Activated naive CD4-positive, alpha-beta T cell treated with anti-CD3 and anti-CD28 coated beads, Interleukin-2, amount 50 U/mL, for 24 hours (primary cell): ENCODE data around the gene ANKRD63.

ENCODE experiments used
- H3K27ac Mint-ChIP-seq: one replicate; pipeline ENCODE4 v1.8.0; 2021; ENCODE audit warnings: mild to moderate bottlenecking, mixed read lengths
- H3K27me3 Mint-ChIP-seq: one replicate; pipeline ENCODE4 v1.8.0; 2021; ENCODE audit warnings: mixed read lengths
- H3K36me3 Mint-ChIP-seq: one replicate; pipeline ENCODE4 v1.8.0; 2021; ENCODE audit warnings: mixed read lengths
- H3K4me1 Mint-ChIP-seq: one replicate; pipeline ENCODE4 v1.8.0; 2021; ENCODE audit warnings: mixed read lengths
- H3K4me3 Mint-ChIP-seq: one replicate; pipeline ENCODE4 v1.8.0; 2021; ENCODE audit warnings: mild to moderate bottlenecking, mixed read lengths
- H3K9me3 Mint-ChIP-seq: one replicate; pipeline ENCODE4 v1.8.0; 2021; ENCODE audit warnings: mixed read lengths

Gene ANKRD63

GRCh38 chr15:40290918-40291574 is 8.2 kb upstream of the ANKRD63 start:
- no peaks in the 10 kb centered on the region for H3K9me3 Mint-ChIP-seq
- H3K27ac Mint-ChIP-seq = no peak overlapping the region
- peaks cover 3% of the 10 kb centered on the region for H3K4me1 Mint-ChIP-seq
- peaks cover 4% of the 10 kb centered on the region for H3K36me3 Mint-ChIP-seq
- no peak overlapping the region for H3K4me3 Mint-ChIP-seq
- H3K27me3 Mint-ChIP-seq = no peaks in the 10 kb centered on the region

- no peak overlapping the region for H3K4me3 Mint-ChIP-seq
- H3K27ac Mint-ChIP-seq = no peak overlapping the region
- H3K4me1 Mint-ChIP-seq = peaks cover 3% of the 10 kb centered on the region
- no peaks in the 10 kb centered on the region for H3K27me3 Mint-ChIP-seq
- peaks cover 4% of the 10 kb centered on the region for H3K36me3 Mint-ChIP-seq
- no peaks in the 10 kb centered on the region for H3K9me3 Mint-ChIP-seq
These were observed 7.7 kb upstream of the ANKRD63 start for GRCh38 chr15:40290545-40290917.

GRCh38 chr15:40289140-40289775 is 6.4 kb upstream of the ANKRD63 start:
- H3K36me3 Mint-ChIP-seq = peaks cover 4% of the 10 kb centered on the region
- no peak overlapping the region for H3K27ac Mint-ChIP-seq
- H3K4me3 Mint-ChIP-seq = no peak overlapping the region
- no peaks in the 10 kb centered on the region for H3K27me3 Mint-ChIP-seq
- no peaks in the 10 kb centered on the region for H3K9me3 Mint-ChIP-seq
- peaks cover 3% of the 10 kb centered on the region for H3K4me1 Mint-ChIP-seq

- H3K4me3 Mint-ChIP-seq = no peak overlapping the region
- H3K27ac Mint-ChIP-seq = no peak overlapping the region
- H3K36me3 Mint-ChIP-seq = peaks cover 4% of the 10 kb centered on the region
- H3K9me3 Mint-ChIP-seq = no peaks in the 10 kb centered on the region
- H3K4me1 Mint-ChIP-seq = peaks cover 3% of the 10 kb centered on the region
- no peaks in the 10 kb centered on the region for H3K27me3 Mint-ChIP-seq
These were observed 5.1 kb upstream of the ANKRD63 start for GRCh38 chr15:40287968-40288367.

GRCh38 chr15:40287505-40287904 is 4.6 kb upstream of the ANKRD63 start:
- no peak overlapping the region for H3K27ac Mint-ChIP-seq
- H3K27me3 Mint-ChIP-seq = no peaks in the 10 kb centered on the region
- H3K4me3 Mint-ChIP-seq = no peak overlapping the region
- peaks cover 4% of the 10 kb centered on the region for H3K36me3 Mint-ChIP-seq
- H3K4me1 Mint-ChIP-seq = peaks cover 3% of the 10 kb centered on the region
- H3K9me3 Mint-ChIP-seq = no peaks in the 10 kb centered on the region

GRCh38 chr15:40286794-40287193 is 3.9 kb upstream of the ANKRD63 start:
- Mint-ChIP-seq H3K4me1 (peaks cover 3% of the 10 kb centered on the region), H3K27me3 (no peaks in the 10 kb centered on the region), H3K4me3 (no peak overlapping the region), H3K36me3 (peaks cover 4% of the 10 kb centered on the region), H3K27ac (no peak overlapping the region), H3K9me3 (no peaks in the 10 kb centered on the region)

GRCh38 chr15:40286061-40286532 is 3.2 kb upstream of the ANKRD63 start:
- H3K4me3 Mint-ChIP-seq = no peak overlapping the region
- peaks cover 1% of the 10 kb centered on the region for H3K27me3 Mint-ChIP-seq
- H3K4me1 Mint-ChIP-seq = peaks cover 3% of the 10 kb centered on the region
- no peak overlapping the region for H3K27ac Mint-ChIP-seq
- no peaks in the 10 kb centered on the region for H3K9me3 Mint-ChIP-seq
- peaks cover 4% of the 10 kb centered on the region for H3K36me3 Mint-ChIP-seq

GRCh38 chr15:40285554-40286011 is 2.7 kb upstream of the ANKRD63 start:
- H3K36me3 Mint-ChIP-seq = peaks cover 4% of the 10 kb centered on the region
- no peak overlapping the region for H3K27ac Mint-ChIP-seq
- no peaks in the 10 kb centered on the region for H3K9me3 Mint-ChIP-seq
- H3K4me1 Mint-ChIP-seq = peaks cover 3% of the 10 kb centered on the region
- H3K27me3 Mint-ChIP-seq = peaks cover 3% of the 10 kb centered on the region
- H3K4me3 Mint-ChIP-seq = no peak overlapping the region

GRCh38 chr15:40285151-40285550 is 2.3 kb upstream of the ANKRD63 start:
- peaks cover 4% of the 10 kb centered on the region for H3K36me3 Mint-ChIP-seq
- peak overlapping the region; percentile 4 for H3K4me3 Mint-ChIP-seq
- H3K4me1 Mint-ChIP-seq = peaks cover 3% of the 10 kb centered on the region
- no peaks in the 10 kb centered on the region for H3K9me3 Mint-ChIP-seq
- H3K27ac Mint-ChIP-seq = no peak overlapping the region
- H3K27me3 Mint-ChIP-seq = peaks cover 6% of the 10 kb centered on the region

- H3K27me3 Mint-ChIP-seq = peaks cover 8% of the 10 kb centered on the region
- H3K4me1 Mint-ChIP-seq = no peaks in the 10 kb centered on the region
- peak overlapping the region; percentile 36 for H3K4me3 Mint-ChIP-seq
These were observed 894 bp upstream of the ANKRD63 start for GRCh38 chr15:40283615-40284300.

GRCh38 chr15:40282147-40282868 is 556 bp downstream of the ANKRD63 start:
- Mint-ChIP-seq H3K4me1 (no peaks in the 10 kb centered on the region), H3K9me3 (no peaks in the 10 kb centered on the region), H3K4me3 (peak overlapping the region; percentile 71), H3K27me3 (peaks cover 12% of the 10 kb centered on the region), H3K36me3 (no peaks in the 10 kb centered on the region), H3K27ac (no peak overlapping the region)

More at GRCh38 chr15:40283615-40284300, 894 bp upstream of the ANKRD63 start:
- no peak overlapping the region for H3K27ac Mint-ChIP-seq
- H3K36me3 Mint-ChIP-seq = no peaks in the 10 kb centered on the region
- no peaks in the 10 kb centered on the region for H3K9me3 Mint-ChIP-seq

GRCh38 chr15:40281801-40282146 is 1.1 kb downstream of the ANKRD63 start:
- Mint-ChIP-seq H3K9me3 (no peaks in the 10 kb centered on the region), H3K4me1 (no peaks in the 10 kb centered on the region)

GRCh38 chr15:40281057-40281800 is 1.6 kb downstream of the ANKRD63 start:
- H3K27me3 Mint-ChIP-seq = peaks cover 14% of the 10 kb centered on the region
- no peaks in the 10 kb centered on the region for H3K4me1 Mint-ChIP-seq
- no peaks in the 10 kb centered on the region for H3K9me3 Mint-ChIP-seq
- no peaks in the 10 kb centered on the region for H3K36me3 Mint-ChIP-seq
- H3K4me3 Mint-ChIP-seq = peak overlapping the region; percentile 76
- no peak overlapping the region for H3K27ac Mint-ChIP-seq

More at GRCh38 chr15:40281801-40282146, 1.1 kb downstream of the ANKRD63 start:
- no peaks in the 10 kb centered on the region for H3K36me3 Mint-ChIP-seq
- H3K27ac Mint-ChIP-seq = no peak overlapping the region
- no peak overlapping the region for H3K4me3 Mint-ChIP-seq
- peaks cover 13% of the 10 kb centered on the region for H3K27me3 Mint-ChIP-seq

- Mint-ChIP-seq H3K4me3 (peak overlapping the region; percentile 76), H3K27ac (no peak overlapping the region), H3K9me3 (no peaks in the 10 kb centered on the region), H3K36me3 (no peaks in the 10 kb centered on the region), H3K4me1 (no peaks in the 10 kb centered on the region), H3K27me3 (peaks cover 14% of the 10 kb centered on the region)
These were observed 2.4 kb downstream of the ANKRD63 start for GRCh38 chr15:40280260-40281056.
